Transverse colon (tissue), 4 donors: ENCODE measurements around the gene ENPP1.

Experiments used
- POLR2A ChIP-seq: fragments of 450-650 bp; IDR thresholded peaks from one replicate; pipeline ENCODE4 v1.6.1; 2016; ENCODE audit warnings: antibody characterized with exemption, mild to moderate bottlenecking, moderate library complexity
- POLR2AphosphoS5 ChIP-seq, 3 donors: sonication (generic); formaldehyde crosslinking; IDR thresholded peaks; one replicate each; pipeline ENCODE4 v1.6.1; 2016; ENCODE audit warnings: antibody characterized with exemption in 3 of 3
- TF ChIP-seq, protein P1 (sequence below), 5 experiments: fragments of 200-600 bp in 3 of 5; fragments of 450-650 bp in 2 of 5; sonication (generic) in 3 of 5; IDR thresholded peaks; 1 replicate in 2 of 5; 2 replicates in 3 of 5; pipeline ENCODE4 v1.5.1; 2016 to 2017; ENCODE audit warnings: antibody characterized with exemption in 5 of 5, inconsistent platforms in 3 of 5, mild to moderate bottlenecking in 2 of 5, moderate library complexity in 1 of 5

DNA sequence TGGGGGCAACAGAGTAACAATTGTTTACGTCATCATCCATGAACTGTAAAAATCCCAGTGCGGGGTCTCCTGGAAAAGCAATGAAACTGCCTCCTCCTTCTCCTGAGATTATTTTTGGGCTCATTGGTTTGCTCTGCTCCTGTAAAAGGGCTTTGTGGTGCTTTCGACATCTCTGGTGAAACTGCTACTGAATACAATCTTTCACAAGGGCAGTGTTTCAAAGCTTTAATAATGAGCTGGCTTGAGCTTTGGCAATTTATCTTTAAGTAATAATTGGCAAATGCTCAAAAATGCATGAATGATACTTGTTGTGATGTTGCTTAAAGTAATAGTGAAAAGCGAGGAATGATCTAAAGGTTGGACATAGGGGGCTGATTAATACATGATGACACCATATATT, 43.5 kb upstream of the ENPP1 start:
- no peak for TF ChIP-seq POLR2AphosphoS5 (IDR thresholded peaks at IDR 0.05)
- no peak for TF ChIP-seq POLR2A
- TF ChIP-seq, protein P1, sequence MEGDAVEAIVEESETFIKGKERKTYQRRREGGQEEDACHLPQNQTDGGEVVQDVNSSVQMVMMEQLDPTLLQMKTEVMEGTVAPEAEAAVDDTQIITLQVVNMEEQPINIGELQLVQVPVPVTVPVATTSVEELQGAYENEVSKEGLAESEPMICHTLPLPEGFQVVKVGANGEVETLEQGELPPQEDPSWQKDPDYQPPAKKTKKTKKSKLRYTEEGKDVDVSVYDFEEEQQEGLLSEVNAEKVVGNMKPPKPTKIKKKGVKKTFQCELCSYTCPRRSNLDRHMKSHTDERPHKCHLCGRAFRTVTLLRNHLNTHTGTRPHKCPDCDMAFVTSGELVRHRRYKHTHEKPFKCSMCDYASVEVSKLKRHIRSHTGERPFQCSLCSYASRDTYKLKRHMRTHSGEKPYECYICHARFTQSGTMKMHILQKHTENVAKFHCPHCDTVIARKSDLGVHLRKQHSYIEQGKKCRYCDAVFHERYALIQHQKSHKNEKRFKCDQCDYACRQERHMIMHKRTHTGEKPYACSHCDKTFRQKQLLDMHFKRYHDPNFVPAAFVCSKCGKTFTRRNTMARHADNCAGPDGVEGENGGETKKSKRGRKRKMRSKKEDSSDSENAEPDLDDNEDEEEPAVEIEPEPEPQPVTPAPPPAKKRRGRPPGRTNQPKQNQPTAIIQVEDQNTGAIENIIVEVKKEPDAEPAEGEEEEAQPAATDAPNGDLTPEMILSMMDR (IDR thresholded peaks at IDR 0.05): no peak
